GM23338 (cell line): ENCODE data around the gene ZNF552. TPM values are rescaled to one million over a fixed set of nuclear protein-coding genes. Genes with fewer than 3 reads are reported as not detected.

Source experiments
- ATAC-seq: fragments of 200-7000 bp; cut with Tn5 transposase; 3 replicates; pipeline ENCODE4 v1.9.1; 2020
- DNase-seq: peaks from one replicate; pipeline ENCODE4 v3.0.0-alpha.2; 2015; ENCODE audit warnings: low spot score
- H2AFZ ChIP-seq: fragments of 200-600 bp; sonication (generic); 2 replicates; pipeline ENCODE4 v1.8.0; 2016; ENCODE audit warnings: antibody characterized with exemption, mild to moderate bottlenecking, moderate library complexity
- H3F3A ChIP-seq: fragments of 200-600 bp; sonication (generic); replicated peaks from 2 replicates; pipeline ENCODE4 v1.8.0; 2017; ENCODE audit warnings: antibody characterized with exemption, mixed run types, low read depth
- H3K27ac ChIP-seq: fragments of 200-600 bp; sonication (generic); 2 replicates; pipeline ENCODE4 v1.6.1; 2016; ENCODE audit warnings: low read depth
- H3K27me3 ChIP-seq: fragments of 200-600 bp; sonication (generic); 2 replicates; pipeline ENCODE4 v1.8.0; 2016; ENCODE audit warnings: mild to moderate bottlenecking, mixed run types, moderate library complexity; ENCODE audit not compliant: insufficient read depth
- H3K36me3 ChIP-seq: fragments of 200-600 bp; sonication (generic); 2 replicates; pipeline ENCODE4 v1.8.0; 2016; ENCODE audit warnings: mild to moderate bottlenecking; ENCODE audit not compliant: insufficient read depth
- H3K4me1 ChIP-seq: fragments of 200-600 bp; sonication (generic); 2 replicates; pipeline ENCODE4 v1.8.0; 2016; ENCODE audit warnings: mild to moderate bottlenecking, moderate library complexity; ENCODE audit not compliant: insufficient read depth
- H3K4me2 ChIP-seq: fragments of 200-600 bp; sonication (generic); 2 replicates; pipeline ENCODE4 v1.7.1; 2017; ENCODE audit warnings: mixed run types
- H3K4me3 ChIP-seq: fragments of 200-600 bp; sonication (generic); 2 replicates; pipeline ENCODE4 v1.6.1; 2016; ENCODE audit warnings: mixed run types
- H3K79me2 ChIP-seq: fragments of 200-600 bp; sonication (generic); replicated peaks from 2 replicates; pipeline ENCODE4 v1.8.0; 2017; ENCODE audit warnings: mild to moderate bottlenecking; ENCODE audit not compliant: insufficient read depth
- H3K9me2 ChIP-seq: fragments of 200-600 bp; sonication (generic); 2 replicates; pipeline ENCODE4 v1.8.0; 2017; ENCODE audit not compliant: insufficient read depth
- H4K20me1 ChIP-seq: fragments of 200-600 bp; sonication (generic); replicated peaks from 2 replicates; pipeline ENCODE4 v1.8.0; 2017; ENCODE audit warnings: mild to moderate bottlenecking; ENCODE audit not compliant: insufficient read depth
- H3K27ac Mint-ChIP-seq: 2 replicates; pipeline ENCODE4 v1.8.0; 2020; ENCODE audit warnings: inconsistent platforms, mild to moderate bottlenecking, moderate library complexity, mixed read lengths
- H3K27me3 Mint-ChIP-seq: 3 replicates; pipeline ENCODE4 v1.8.0; 2022; ENCODE audit warnings: low read depth, mild to moderate bottlenecking, moderate library complexity, mixed read lengths, inconsistent platforms; ENCODE audit not compliant: insufficient read depth, poor library complexity
- H3K36me3 Mint-ChIP-seq: 3 replicates; pipeline ENCODE4 v1.8.0; 2021; ENCODE audit warnings: low read depth, mild to moderate bottlenecking, inconsistent platforms, moderate library complexity, mixed read lengths
- H3K4me1 Mint-ChIP-seq: 3 replicates; pipeline ENCODE4 v1.8.0; 2020; ENCODE audit warnings: mild to moderate bottlenecking, inconsistent platforms, mixed read lengths
- H3K4me3 Mint-ChIP-seq: 3 replicates; pipeline ENCODE4 v1.8.0; 2021; ENCODE audit warnings: moderate library complexity, mild to moderate bottlenecking, inconsistent platforms, mixed read lengths
- H3K9me3 Mint-ChIP-seq: 3 replicates; pipeline ENCODE4 v1.8.0; 2020; ENCODE audit warnings: moderate library complexity, mild to moderate bottlenecking, inconsistent platforms, mixed read lengths
- CREB1 ChIP-seq: fragments of 250-450 bp; sonication (Bioruptor Pico); IDR thresholded peaks from 2 replicates; pipeline ENCODE4 v1.5.0; 2020; ENCODE audit warnings: low read depth, mild to moderate bottlenecking, moderate library complexity
- CTCF ChIP-seq, 2 experiments: fragments of 200-600 bp in 1 of 2; sonication (generic) in 1 of 2; conservative IDR thresholded peaks; 2 replicates each; pipeline versions ENCODE4 v1.5.1 to v1.6.1; 2016 to 2017; ENCODE audit warnings: antibody characterized with exemption in 2 of 2, low read depth in 2 of 2, mild to moderate bottlenecking in 2 of 2, moderate library complexity in 1 of 2
- EZH2 ChIP-seq: fragments of 200-600 bp; sonication (generic); IDR thresholded peaks from one replicate; pipeline ENCODE4 v1.8.0; 2017; ENCODE audit warnings: antibody characterized with exemption, mild to moderate bottlenecking, low read depth; ENCODE audit not compliant: unreplicated experiment
- EZH2phosphoT487 ChIP-seq: fragments of 200-600 bp; sonication (generic); IDR thresholded peaks from one replicate; pipeline ENCODE4 v1.8.1; 2018; ENCODE audit warnings: antibody characterized with exemption; ENCODE audit not compliant: unreplicated experiment
- JUNB ChIP-seq: IDR thresholded peaks from one replicate; pipeline ENCODE4 v1.6.1; 2016; ENCODE audit warnings: antibody characterized with exemption; ENCODE audit not compliant: unreplicated experiment
- NANOG ChIP-seq: IDR thresholded peaks from 2 replicates; pipeline ENCODE4 v1.6.1; 2016; ENCODE audit warnings: antibody characterized with exemption, borderline replicate concordance
- POLR2AphosphoS5 ChIP-seq: IDR thresholded peaks from 2 replicates; pipeline ENCODE4 v1.6.1; 2016; ENCODE audit warnings: antibody characterized with exemption, low read depth
- STAT1 ChIP-seq: IDR thresholded peaks from one replicate; pipeline ENCODE4 v1.6.1; 2016; ENCODE audit warnings: antibody characterized with exemption; ENCODE audit not compliant: unreplicated experiment
- ZNF114 ChIP-seq: fragments of 250-450 bp; sonication (Bioruptor Pico); IDR thresholded peaks from 2 replicates; pipeline ENCODE4 v1.5.0; 2020; ENCODE audit warnings: mild to moderate bottlenecking, moderate library complexity
- ZNF331 ChIP-seq: fragments of 250-450 bp; sonication (Bioruptor Pico); IDR thresholded peaks from 2 replicates; pipeline ENCODE4 v1.5.0; 2020; ENCODE audit warnings: low read depth, mild to moderate bottlenecking, moderate library complexity
- ZNF462 ChIP-seq: fragments of 250-450 bp; sonication (Bioruptor Pico); IDR thresholded peaks from 2 replicates; pipeline ENCODE4 v1.5.0; 2020; ENCODE audit warnings: mild to moderate bottlenecking, moderate library complexity
- polyA plus RNA-seq: library from polyadenylated mRNA; unstranded; fragments of >200 nt; fragmentation: Nextera tagmentation; extraction: Ambion mirVana; gene quantifications from 2 replicates; pipeline ENCODE4 v1.2.1, GENCODE V29; 2016
- total RNA-seq: library from RNA; depleted of rRNA; stranded (reverse); fragments of >200 nt; shearing (Covaris generic); gene quantifications from 2 replicates; pipeline ENCODE4 v1.2.3, GENCODE V29; 2014
- TF ChIP-seq, protein P1 (sequence below): IDR thresholded peaks from 2 replicates; pipeline ENCODE4 v1.6.1; 2016; ENCODE audit warnings: antibody characterized with exemption
- TF ChIP-seq, protein P2 (sequence below): IDR thresholded peaks from one replicate; pipeline ENCODE4 v1.6.1; 2018; ENCODE audit warnings: antibody characterized with exemption; ENCODE audit not compliant: unreplicated experiment

The ZNF552 gene
- total and polyA plus RNA-seq, 2 experiments from 2014 or later = 11.7 to 15.7 TPM

DNA sequence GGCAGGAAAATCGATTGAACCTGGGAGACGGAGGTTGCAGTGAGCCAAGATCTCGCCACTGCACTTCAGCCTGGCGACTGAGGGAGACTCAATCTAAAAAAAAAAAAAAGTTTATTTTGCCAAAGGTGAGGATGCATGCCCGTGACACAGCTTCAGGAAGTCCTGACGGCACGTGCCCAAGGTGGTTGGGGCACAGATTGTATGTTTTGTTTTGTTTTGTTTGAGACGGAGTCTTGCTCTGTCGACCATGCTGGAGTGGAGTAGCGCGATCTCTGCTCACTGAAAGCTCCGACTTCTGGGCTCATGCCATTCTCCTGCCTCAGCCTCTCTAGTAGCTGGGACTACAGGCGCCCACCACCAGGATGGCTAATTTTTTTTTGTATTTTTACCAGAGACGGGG is 3.3 kb upstream of the ZNF552 start:
- TF ChIP-seq, protein P1, sequence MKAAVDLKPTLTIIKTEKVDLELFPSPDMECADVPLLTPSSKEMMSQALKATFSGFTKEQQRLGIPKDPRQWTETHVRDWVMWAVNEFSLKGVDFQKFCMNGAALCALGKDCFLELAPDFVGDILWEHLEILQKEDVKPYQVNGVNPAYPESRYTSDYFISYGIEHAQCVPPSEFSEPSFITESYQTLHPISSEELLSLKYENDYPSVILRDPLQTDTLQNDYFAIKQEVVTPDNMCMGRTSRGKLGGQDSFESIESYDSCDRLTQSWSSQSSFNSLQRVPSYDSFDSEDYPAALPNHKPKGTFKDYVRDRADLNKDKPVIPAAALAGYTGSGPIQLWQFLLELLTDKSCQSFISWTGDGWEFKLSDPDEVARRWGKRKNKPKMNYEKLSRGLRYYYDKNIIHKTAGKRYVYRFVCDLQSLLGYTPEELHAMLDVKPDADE = no peak
- TF ChIP-seq EZH2 (no peak), EZH2phosphoT487 (no peak), CREB1 (CRISPR knock-in tag) (no peak), NANOG (no peak), ZNF462 (no peak), ZNF114 (CRISPR knock-in tag) (no peak), ZNF331 (CRISPR knock-in tag) (no peak), STAT1 (no peak), JUNB (no peak), POLR2AphosphoS5 (no peak), CTCF (conservative IDR thresholded peaks at IDR 0.05; ENCODE audit: low read depth in 2 of 2) (no peak)
- TF ChIP-seq, protein P2, sequence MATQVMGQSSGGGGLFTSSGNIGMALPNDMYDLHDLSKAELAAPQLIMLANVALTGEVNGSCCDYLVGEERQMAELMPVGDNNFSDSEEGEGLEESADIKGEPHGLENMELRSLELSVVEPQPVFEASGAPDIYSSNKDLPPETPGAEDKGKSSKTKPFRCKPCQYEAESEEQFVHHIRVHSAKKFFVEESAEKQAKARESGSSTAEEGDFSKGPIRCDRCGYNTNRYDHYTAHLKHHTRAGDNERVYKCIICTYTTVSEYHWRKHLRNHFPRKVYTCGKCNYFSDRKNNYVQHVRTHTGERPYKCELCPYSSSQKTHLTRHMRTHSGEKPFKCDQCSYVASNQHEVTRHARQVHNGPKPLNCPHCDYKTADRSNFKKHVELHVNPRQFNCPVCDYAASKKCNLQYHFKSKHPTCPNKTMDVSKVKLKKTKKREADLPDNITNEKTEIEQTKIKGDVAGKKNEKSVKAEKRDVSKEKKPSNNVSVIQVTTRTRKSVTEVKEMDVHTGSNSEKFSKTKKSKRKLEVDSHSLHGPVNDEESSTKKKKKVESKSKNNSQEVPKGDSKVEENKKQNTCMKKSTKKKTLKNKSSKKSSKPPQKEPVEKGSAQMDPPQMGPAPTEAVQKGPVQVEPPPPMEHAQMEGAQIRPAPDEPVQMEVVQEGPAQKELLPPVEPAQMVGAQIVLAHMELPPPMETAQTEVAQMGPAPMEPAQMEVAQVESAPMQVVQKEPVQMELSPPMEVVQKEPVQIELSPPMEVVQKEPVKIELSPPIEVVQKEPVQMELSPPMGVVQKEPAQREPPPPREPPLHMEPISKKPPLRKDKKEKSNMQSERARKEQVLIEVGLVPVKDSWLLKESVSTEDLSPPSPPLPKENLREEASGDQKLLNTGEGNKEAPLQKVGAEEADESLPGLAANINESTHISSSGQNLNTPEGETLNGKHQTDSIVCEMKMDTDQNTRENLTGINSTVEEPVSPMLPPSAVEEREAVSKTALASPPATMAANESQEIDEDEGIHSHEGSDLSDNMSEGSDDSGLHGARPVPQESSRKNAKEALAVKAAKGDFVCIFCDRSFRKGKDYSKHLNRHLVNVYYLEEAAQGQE = no peak

More for the DNA sequence above, 3.3 kb upstream of the ZNF552 start:
- Mint-ChIP-seq H3K36me3 (peaks cover 31% of the 10 kb centered on the region), H3K27me3 (peaks cover 16% of the 10 kb centered on the region), H3K4me3 (peak overlapping the region; percentile 95), H3K4me1 (peaks cover 46% of the 10 kb centered on the region), H3K9me3 (no peaks in the 10 kb centered on the region; the same call in 2 of the 3 replicates), H3K27ac (peak overlapping the region; percentile 91)
- DNase-seq (no peak), ATAC-seq (no peak)
- Histone ChIP-seq H3F3A (peaks cover 6% of the 10 kb centered on the region; the same call in 1 of the 2 replicates), H2AFZ (no peak overlapping the region), H3K4me1 (peaks cover 17% of the 10 kb centered on the region), H3K4me3 (no peak overlapping the region), H3K36me3 (peaks cover 4% of the 10 kb centered on the region), H4K20me1 (peaks cover 29% of the 10 kb centered on the region), H3K4me2 (no peak overlapping the region), H3K79me2 (peaks cover 54% of the 10 kb centered on the region), H3K27me3 (no peaks in the 10 kb centered on the region), H3K9me2 (no peaks in the 10 kb centered on the region), H3K27ac (no peak overlapping the region)
